Stimulated activated CD8-positive, alpha-beta memory T cell treated with anti-CD3 and anti-CD28 coated beads, Interleukin-4, amount 100 ng/mL, for 48 hours (primary cell): ENCODE measurements around the gene PGBD2.
"Not testable (repeated sequence)": the region's sequence is repeated elsewhere in the genome, so short reads cannot be mapped to it uniquely, and the experiment has no call there.

ENCODE experiments used
- DNase-seq: peaks from one replicate; pipeline ENCODE4 v3.0.0-alpha.2; 2020

The PGBD2 gene

GRCh38 chr1:248890549-248891498, 15.2 kb upstream of the PGBD2 start:
- no peak for DNase-seq

- DNase-seq, result no peak
These were observed 14.3 kb upstream of the PGBD2 start for GRCh38 chr1:248891758-248892157.

- no peak for DNase-seq
These were observed 13.4 kb upstream of the PGBD2 start for GRCh38 chr1:248892590-248892989.

- no peak for DNase-seq
These were observed 11.2 kb upstream of the PGBD2 start for GRCh38 chr1:248894837-248895236.

GRCh38 chr1:248897412-248898337, 8.4 kb upstream of the PGBD2 start:
- DNase-seq, result no peak

- no peak for DNase-seq
These were observed 5.4 kb upstream of the PGBD2 start for GRCh38 chr1:248900637-248901036.

GRCh38 chr1:248901578-248901977, 4.5 kb upstream of the PGBD2 start:
- DNase-seq, result no peak

- DNase-seq, result no peak
These were observed 1.4 kb upstream of the PGBD2 start for GRCh38 chr1:248904437-248905216.

- no peak for DNase-seq
These were observed 400 bp upstream of the PGBD2 start for GRCh38 chr1:248905662-248906008.

- no peak for DNase-seq
These were observed 972 bp downstream of the PGBD2 start for GRCh38 chr1:248906753-248907661.

- DNase-seq, result no peak
These were observed 4.7 kb downstream of the PGBD2 start for GRCh38 chr1:248910761-248911160.

GRCh38 chr1:248913933-248914332, 7.9 kb downstream of the PGBD2 start:
- no peak for DNase-seq

GRCh38 chr1:248914796-248915381, 8.9 kb downstream of the PGBD2 start:
- DNase-seq, result no peak

GRCh38 chr1:248918131-248918530, 12.1 kb downstream of the PGBD2 start:
- no peak for DNase-seq

- DNase-seq, result no peak
These were observed 17.6 kb downstream of the PGBD2 start for GRCh38 chr1:248923352-248924338.

GRCh38 chr1:248924696-248925532, 18.9 kb downstream of the PGBD2 start:
- peak; percentile 59 for DNase-seq

- not testable (repeated sequence) for DNase-seq
These were observed 19.8 kb downstream of the PGBD2 start for GRCh38 chr1:248925859-248926258.

GRCh38 chr1:248926401-248927182, 20.6 kb downstream of the PGBD2 start:
- DNase-seq, result no peak
